Neural cell (in vitro differentiated cells): ENCODE results near the gene GSTCD.

Experiments used
- CTCF ChIP-seq: fragments of 450-650 bp; IDR thresholded peaks from 2 replicates; pipeline ENCODE4 v1.5.1; 2014; ENCODE audit warnings: antibody characterized with exemption, mild to moderate bottlenecking, moderate library complexity; ENCODE audit not compliant: poor library complexity, severe bottlenecking
- POLR2AphosphoS5 ChIP-seq: IDR thresholded peaks from 2 replicates; pipeline ENCODE4 v1.6.1; 2012

GRCh38 chr4:105875233-105875632 is 166.6 kb downstream of the GSTCD start:
- TF ChIP-seq CTCF, result no peak
- no peak for TF ChIP-seq POLR2AphosphoS5
